SKM-1 treated with dmso at 0.1 percent for 144 hours (cell line): ENCODE data around the gene MITF.

Experiments
- DNase-seq: peaks from one replicate; lab custom pipeline; 2025; ENCODE audit not compliant: unreplicated experiment; lab: John Stamatoyannopoulos, UW

The MITF gene

GRCh38 chr3:69830147-69830546 is 90.9 kb downstream of the MITF start:
- DNase-seq: no peak

DNA sequence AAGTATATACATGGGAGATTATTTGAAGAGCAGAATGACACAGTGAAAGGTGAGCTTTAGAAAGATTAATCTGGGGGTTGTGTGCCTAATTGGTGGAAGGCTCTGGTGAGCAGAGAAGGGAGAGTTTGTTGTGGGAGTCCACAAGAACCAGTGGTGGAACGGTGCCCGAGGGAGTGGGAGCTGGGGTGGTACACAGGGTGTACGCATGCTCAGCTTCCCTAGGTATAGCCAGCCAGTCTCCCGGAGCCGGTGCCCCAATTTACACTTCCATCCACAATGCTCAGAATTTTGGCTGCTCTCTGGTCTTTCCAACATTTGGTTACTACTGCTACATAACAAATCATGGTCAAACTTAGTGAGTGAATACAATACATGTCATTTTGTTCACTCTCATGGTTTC is 92.5 kb downstream of the MITF start:
- DNase-seq: no peak

- no peak for DNase-seq
Observed at GRCh38 chr3:69833591-69833990, 94.3 kb downstream of the MITF start.

GRCh38 chr3:69838217-69838616 is 99.0 kb downstream of the MITF start:
- DNase-seq: no peak

- DNase-seq: no peak
Observed at GRCh38 chr3:69838696-69839515, 99.6 kb downstream of the MITF start.

- DNase-seq: no peak
Observed at GRCh38 chr3:69842351-69842750, 103.1 kb downstream of the MITF start.

DNA sequence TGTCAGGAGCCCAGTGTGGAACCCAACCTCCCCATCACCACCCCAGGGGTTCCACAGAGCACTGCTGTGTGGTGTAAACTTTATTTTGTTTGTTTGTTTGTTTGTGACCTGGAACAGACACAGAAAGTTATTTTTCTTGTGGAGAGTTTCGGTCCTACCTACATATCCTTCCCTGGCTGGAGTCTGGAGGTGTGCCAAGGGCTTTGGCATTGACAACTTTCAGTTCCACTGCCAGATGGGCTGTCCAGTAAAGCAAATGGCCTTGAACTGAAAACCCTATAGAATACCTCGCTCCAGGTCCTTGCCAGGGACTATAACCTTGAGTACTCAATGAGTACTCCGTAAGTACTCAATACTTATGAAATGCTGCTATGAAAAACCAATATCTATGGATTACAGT is 103.5 kb downstream of the MITF start:
- DNase-seq: no peak

- DNase-seq: no peak
Observed at GRCh38 chr3:69844706-69845105, 105.4 kb downstream of the MITF start.

- no peak for DNase-seq
Observed at GRCh38 chr3:69847303-69847702, 108.0 kb downstream of the MITF start.

DNA sequence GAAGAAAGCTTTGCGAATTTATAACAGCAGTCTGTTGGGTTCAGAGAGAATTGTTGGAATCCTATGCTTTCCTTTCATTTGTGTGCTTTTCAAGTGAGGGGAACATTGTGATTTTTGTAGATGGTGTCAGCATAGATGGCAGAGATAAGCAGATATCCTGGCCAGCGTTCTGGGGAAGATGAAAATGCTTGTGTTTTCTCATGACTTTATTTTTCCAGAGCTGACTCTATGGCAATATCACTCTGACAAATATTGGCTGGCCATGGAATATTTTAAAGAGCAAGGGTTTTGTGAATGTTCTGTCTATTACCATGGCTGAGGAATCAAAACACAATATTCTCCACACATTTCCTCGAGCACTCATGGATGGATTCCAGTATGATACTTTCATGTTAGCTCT is 108.8 kb downstream of the MITF start:
- DNase-seq: no peak

DNA sequence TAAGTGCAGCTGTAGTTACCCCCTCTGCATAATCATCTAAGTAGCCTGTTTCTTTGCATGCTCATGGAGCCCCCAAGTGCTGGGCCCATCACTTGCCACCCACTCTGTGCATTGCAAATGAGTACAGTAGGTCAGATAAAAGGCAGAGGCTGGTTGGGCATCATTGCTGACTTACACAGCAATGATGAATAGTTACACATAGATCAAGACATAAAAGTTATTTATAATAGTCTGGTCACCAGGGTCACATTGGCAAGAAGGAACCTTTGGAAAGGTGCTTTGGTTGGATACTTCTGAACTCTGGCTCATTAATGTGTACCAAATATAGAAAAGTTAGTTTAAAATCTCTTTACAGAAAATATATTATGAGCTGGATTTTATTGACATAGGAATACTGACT is 111.6 kb downstream of the MITF start:
- DNase-seq: no peak

DNA sequence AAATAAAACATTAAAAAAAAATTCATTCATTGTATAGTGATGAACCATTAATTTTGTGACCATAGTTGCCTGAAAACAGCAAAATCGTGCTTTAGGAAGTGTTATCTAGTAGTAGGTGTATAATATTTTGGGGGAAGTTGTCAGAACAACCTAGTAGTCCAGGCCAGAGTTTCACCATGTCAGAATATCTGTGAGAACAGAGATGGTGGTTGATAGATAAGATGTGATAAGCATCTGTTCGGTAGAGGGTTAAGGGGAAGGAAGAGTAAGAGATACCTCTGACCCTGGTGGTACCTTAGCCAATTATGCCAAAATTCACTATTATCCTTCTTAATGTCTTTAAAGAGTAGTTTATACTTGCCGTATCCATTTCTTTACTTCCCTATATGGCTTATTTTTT is 113.8 kb downstream of the MITF start:
- DNase-seq: no peak

DNA sequence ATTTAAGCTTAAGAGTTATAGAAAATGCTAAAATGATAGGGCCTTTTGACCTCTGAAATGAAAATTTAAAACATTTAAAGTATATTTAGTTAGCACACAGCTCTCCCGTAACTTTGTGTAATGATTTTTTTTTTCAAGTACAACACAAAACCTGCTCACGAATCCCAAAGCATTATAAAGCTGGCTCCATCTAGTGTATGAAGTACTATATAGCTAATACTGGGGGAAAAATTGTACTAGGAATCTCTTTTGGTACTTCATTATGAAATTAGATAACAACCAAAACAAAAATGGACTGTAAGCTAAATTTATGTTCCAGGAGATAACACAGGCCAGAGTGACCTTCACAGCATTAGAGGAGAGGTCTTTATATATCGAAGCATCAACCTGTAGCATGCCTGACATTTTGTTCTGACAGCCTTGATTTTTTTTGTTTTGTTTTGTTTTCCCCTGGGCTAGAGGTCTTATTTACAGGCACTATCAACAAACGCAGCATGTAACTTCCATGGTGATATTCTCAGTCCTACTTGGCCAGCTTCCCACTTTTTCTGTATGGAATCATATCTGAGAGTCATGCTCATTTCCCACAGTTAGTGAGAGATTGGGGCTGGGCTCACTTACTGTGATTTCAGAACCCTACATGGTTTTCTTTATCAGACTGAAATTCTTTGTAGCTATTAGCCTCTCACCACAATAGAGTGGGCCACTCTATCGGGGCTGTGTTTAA is 116.3 kb downstream of the MITF start:
- no peak for DNase-seq

GRCh38 chr3:69856965-69857705 is 117.9 kb downstream of the MITF start:
- DNase-seq: no peak

GRCh38 chr3:69861556-69861955 is 122.3 kb downstream of the MITF start:
- no peak for DNase-seq

DNA sequence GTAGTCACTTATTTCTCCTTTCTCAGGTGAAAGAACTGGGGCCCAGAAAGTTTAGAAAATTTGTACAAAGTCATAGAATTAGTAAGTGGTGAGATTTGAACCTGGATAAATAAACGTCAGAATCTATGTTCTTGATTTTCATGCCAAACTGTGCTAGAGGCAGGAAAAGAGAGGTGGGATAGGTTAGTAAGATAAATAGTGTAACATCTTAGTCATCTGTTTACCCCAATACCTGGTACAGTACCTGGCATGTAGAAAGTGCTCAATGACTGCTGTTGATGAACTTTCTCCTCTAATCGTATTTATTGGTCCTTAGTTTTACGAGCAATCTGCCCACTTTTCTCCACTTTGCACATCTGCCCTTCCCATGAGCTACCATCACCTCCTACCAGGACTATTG is 124.9 kb downstream of the MITF start:
- no peak for DNase-seq

DNA sequence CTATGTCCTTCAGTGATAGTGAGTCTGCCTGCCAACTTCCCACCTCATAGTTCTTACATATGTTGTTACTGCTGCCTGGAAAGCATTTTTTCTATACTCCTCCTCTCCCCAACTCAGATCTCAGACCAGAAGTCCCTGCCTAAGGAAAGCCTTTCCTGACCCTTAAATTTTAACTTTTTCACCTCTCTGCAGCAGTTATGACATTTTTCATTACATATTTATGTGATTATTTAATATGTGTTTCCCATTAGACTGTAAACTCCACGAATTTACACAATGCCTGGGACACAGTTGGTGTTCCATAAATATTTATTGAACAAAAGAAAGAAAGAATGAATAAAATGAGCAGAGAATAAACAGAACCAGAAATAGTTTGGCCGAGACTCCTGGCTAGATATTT is 125.5 kb downstream of the MITF start:
- no peak for DNase-seq

DNA sequence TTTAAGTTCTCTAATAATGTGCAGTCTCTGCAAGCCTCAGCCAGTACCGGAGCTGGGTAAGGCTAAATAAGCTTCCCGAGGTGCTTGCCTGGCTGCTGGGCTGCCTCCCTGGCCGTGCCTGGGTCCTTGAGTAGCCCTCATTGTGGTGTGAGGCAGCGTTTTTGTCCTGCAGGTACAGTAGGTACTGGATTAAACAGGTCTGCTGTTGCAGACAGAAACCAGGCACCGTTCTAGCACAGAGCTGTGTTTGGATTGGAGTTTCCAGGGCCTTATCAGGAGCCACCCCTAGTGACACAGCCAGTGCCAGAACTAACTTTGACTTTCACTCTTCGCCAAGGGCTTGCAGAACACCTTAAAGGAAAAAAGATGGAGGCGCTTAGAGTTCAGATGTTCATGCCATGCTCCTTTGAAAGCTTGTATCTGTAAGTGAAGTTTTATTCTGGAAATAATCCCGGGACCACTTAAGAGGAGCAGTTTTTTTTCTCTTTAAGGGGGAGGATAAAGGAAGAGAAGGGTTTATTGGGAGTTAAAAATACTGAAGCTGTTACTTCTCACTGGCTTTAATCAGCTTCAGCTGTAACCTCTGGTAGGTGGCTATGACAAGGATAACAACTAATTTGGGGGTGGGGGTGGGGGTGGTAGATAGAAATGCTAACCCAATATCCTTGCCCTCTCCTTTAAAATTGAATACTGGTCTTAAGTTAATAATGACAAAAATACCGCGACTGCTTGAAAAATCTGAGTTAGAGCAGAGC is 126.8 kb downstream of the MITF start:
- no peak for DNase-seq

DNA sequence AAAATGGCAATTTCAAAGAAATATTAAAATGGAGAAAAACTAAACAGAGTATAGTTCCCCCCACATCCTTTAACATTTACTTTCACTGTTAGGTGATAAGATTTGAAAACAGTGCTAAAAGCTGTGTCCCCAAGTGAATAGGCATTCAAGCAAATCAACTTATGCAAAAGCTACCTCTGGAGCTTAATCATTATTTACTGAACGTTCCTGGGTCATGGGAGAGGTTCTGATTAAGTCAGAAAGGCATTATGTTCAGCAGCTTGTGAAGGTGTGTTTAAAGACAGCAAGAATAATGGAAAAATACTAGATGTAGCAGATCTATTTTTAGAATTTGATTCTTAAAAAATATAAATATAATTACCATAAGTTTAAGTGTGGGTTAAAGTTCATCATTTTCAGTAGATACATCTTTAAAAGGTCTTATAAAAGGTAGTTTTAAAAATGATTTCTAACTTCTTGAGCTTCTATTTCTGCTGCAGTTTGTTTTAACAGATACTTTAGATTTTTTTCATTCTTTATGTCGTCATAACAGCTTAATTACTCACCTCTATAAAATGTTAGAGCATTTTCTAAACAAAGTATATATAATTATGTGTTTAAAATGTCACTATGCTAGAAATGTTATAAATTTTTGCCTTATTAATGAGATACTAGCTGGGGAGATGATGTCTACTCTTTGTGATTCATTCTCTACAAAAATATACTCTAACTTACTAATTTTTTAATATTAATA is 127.9 kb downstream of the MITF start:
- DNase-seq: no peak

DNA sequence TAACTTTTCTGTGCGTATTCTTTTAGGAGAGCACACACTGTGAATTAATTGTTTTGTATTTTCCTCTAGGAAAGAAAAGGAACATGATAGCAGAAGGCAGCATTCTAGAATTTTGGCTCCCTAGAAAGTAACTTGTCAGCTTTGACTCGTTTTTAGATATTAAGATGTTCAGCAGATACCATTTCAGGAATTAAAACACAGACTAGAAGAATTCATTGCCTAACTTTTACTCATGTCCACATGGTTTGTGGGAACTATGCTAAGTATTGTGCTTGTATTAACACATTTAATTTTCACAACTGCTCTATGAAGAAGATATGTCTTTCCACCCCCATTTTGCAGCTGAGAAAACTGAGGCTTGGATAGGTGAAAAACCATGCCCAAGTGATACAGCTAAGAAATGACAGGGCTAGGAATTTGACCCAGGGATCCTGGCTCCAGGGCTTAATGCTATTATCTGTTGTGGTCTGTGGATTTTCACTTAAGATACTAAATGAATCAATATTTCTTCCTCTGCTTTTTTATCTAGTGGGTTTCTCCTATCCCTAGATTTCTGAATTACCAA is 128.8 kb downstream of the MITF start:
- no peak for DNase-seq
